ENCODE data around the gene TMC6.

GRCh38 chr17:78079253-78079652 lies 49.3 kb downstream of the TMC6 start:
- TF ChIP-seq POLR2AphosphoS5 (IDR thresholded peaks at IDR 0.05; ENCODE audit: low read depth, low read length), result no peak
- TF ChIP-seq, protein P1, sequence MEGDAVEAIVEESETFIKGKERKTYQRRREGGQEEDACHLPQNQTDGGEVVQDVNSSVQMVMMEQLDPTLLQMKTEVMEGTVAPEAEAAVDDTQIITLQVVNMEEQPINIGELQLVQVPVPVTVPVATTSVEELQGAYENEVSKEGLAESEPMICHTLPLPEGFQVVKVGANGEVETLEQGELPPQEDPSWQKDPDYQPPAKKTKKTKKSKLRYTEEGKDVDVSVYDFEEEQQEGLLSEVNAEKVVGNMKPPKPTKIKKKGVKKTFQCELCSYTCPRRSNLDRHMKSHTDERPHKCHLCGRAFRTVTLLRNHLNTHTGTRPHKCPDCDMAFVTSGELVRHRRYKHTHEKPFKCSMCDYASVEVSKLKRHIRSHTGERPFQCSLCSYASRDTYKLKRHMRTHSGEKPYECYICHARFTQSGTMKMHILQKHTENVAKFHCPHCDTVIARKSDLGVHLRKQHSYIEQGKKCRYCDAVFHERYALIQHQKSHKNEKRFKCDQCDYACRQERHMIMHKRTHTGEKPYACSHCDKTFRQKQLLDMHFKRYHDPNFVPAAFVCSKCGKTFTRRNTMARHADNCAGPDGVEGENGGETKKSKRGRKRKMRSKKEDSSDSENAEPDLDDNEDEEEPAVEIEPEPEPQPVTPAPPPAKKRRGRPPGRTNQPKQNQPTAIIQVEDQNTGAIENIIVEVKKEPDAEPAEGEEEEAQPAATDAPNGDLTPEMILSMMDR (IDR thresholded peaks at IDR 0.05), result no peak
- TF ChIP-seq SIN3A (IDR thresholded peaks at IDR 0.05; ENCODE audit: borderline replicate concordance, insufficient read depth, low read depth, low read length), result no peak
- TF ChIP-seq, protein P2, sequence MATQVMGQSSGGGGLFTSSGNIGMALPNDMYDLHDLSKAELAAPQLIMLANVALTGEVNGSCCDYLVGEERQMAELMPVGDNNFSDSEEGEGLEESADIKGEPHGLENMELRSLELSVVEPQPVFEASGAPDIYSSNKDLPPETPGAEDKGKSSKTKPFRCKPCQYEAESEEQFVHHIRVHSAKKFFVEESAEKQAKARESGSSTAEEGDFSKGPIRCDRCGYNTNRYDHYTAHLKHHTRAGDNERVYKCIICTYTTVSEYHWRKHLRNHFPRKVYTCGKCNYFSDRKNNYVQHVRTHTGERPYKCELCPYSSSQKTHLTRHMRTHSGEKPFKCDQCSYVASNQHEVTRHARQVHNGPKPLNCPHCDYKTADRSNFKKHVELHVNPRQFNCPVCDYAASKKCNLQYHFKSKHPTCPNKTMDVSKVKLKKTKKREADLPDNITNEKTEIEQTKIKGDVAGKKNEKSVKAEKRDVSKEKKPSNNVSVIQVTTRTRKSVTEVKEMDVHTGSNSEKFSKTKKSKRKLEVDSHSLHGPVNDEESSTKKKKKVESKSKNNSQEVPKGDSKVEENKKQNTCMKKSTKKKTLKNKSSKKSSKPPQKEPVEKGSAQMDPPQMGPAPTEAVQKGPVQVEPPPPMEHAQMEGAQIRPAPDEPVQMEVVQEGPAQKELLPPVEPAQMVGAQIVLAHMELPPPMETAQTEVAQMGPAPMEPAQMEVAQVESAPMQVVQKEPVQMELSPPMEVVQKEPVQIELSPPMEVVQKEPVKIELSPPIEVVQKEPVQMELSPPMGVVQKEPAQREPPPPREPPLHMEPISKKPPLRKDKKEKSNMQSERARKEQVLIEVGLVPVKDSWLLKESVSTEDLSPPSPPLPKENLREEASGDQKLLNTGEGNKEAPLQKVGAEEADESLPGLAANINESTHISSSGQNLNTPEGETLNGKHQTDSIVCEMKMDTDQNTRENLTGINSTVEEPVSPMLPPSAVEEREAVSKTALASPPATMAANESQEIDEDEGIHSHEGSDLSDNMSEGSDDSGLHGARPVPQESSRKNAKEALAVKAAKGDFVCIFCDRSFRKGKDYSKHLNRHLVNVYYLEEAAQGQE (IDR thresholded peaks at IDR 0.05; ENCODE audit: insufficient read depth in 1 of 2, low read depth in 2 of 2, low read length in 1 of 2), result no peak
